H1 (cell line): Measurements from ENCODE around the gene MYO1G. TPM values are rescaled to one million over a fixed set of nuclear protein-coding genes. Genes with fewer than 3 reads are reported as not detected.

Experiments
- CTCF ChIA-PET: fragments of 300-600 bp; sonication (Branson Sonifier 250); formaldehyde crosslinking; loops from one replicate; lab custom pipeline; 2021; ENCODE audit not compliant: partially characterized antibody; lab: Charles Lee
- POLR2A ChIA-PET: fragments of 300-600 bp; sonication (Branson Sonifier 250); formaldehyde crosslinking; loops from one replicate; lab custom pipeline; 2021; ENCODE audit warnings: inconsistent platforms; ENCODE audit not compliant: partially characterized antibody; lab: Charles Lee
- DNase-seq, 2 experiments: peaks; one replicate each; pipeline versions ENCODE4 v3.0.0 to v3.0.0-alpha.2; 2010 to 2022; ENCODE audit warnings: low spot score in 2 of 2, low read depth in 1 of 2, mixed read lengths in 1 of 2
- FAIRE-seq: peaks from 2 replicates; lab custom pipeline; 2011; peaks lifted over from hg19 to GRCh38; lab: Jason Lieb, UNC
- H2AFZ ChIP-seq: 2 replicates; pipeline ENCODE4 v1.8.1; 2012; ENCODE audit warnings: low read length, inconsistent platforms
- H2AK5ac ChIP-seq: 2 replicates; pipeline ENCODE4 v1.6.1; 2013; ENCODE audit warnings: low read depth, low read length
- H2BK120ac ChIP-seq: replicated peaks from 2 replicates; pipeline ENCODE3; 2013; ENCODE audit warnings: low read depth, low read length, inconsistent platforms
- H2BK12ac ChIP-seq: 2 replicates; pipeline ENCODE4 v1.6.1; 2013; ENCODE audit warnings: low read depth, low read length
- H2BK15ac ChIP-seq: 2 replicates; pipeline ENCODE4 v1.6.1; 2013; ENCODE audit warnings: low read length
- H2BK20ac ChIP-seq: 2 replicates; pipeline ENCODE4 v1.6.1; 2013; ENCODE audit warnings: low read length
- H2BK5ac ChIP-seq: 2 replicates; pipeline ENCODE4 v1.6.1; 2013; ENCODE audit warnings: low read depth, low read length
- H3K14ac ChIP-seq: 2 replicates; pipeline ENCODE4 v1.6.1; 2013; ENCODE audit warnings: inconsistent platforms; ENCODE audit not compliant: insufficient read length
- H3K18ac ChIP-seq: 2 replicates; pipeline ENCODE4 v1.6.1; 2013; ENCODE audit warnings: low read length; ENCODE audit errors: extremely low read depth
- H3K23ac ChIP-seq: 2 replicates; pipeline ENCODE4 v1.6.1; 2013; ENCODE audit warnings: inconsistent platforms; ENCODE audit not compliant: insufficient read length
- H3K23me2 ChIP-seq: 2 replicates; pipeline ENCODE4 v1.6.1; 2013; ENCODE audit warnings: low read depth, low read length
- H3K27ac ChIP-seq: 2 replicates; pipeline ENCODE4 v1.6.1; 2011; ENCODE audit warnings: low read depth, low read length, inconsistent platforms
- H3K27me3 ChIP-seq, 4 experiments: replicated peaks in 1 of 4; 1 replicate in 1 of 4; 2 replicates in 3 of 4; pipeline versions ENCODE4 v1.6.1 to v1.8.1; 2011 to 2013; ENCODE audit warnings: low read length in 3 of 4, mild to moderate bottlenecking in 3 of 4, inconsistent platforms in 2 of 4, mixed read lengths in 2 of 4, moderate library complexity in 1 of 4; ENCODE audit not compliant: control insufficient read depth in 3 of 4, insufficient read depth in 3 of 4; ENCODE audit errors: extremely low read depth in 1 of 4
- H3K36me3 ChIP-seq, 4 experiments: 2 replicates each; pipeline versions ENCODE4 v1.6.1 to v1.8.1; 2011 to 2013; ENCODE audit warnings: mild to moderate bottlenecking in 4 of 4, low read length in 3 of 4, moderate library complexity in 2 of 4, control low read depth in 1 of 4, inconsistent platforms in 1 of 4; ENCODE audit not compliant: insufficient read depth in 4 of 4, control insufficient read depth in 2 of 4
- H3K4ac ChIP-seq: replicated peaks from 2 replicates; pipeline ENCODE3; 2013; ENCODE audit warnings: low read length, low read depth, mixed read lengths, inconsistent platforms; ENCODE audit not compliant: insufficient read length
- H3K4me1 ChIP-seq, 4 experiments: replicated peaks in 1 of 4; 1 replicate in 1 of 4; 2 replicates in 3 of 4; pipeline versions ENCODE4 v1.6.1 to v1.8.1; 2011 to 2013; ENCODE audit warnings: low read length in 3 of 4, inconsistent platforms in 2 of 4, mixed read lengths in 1 of 4; ENCODE audit not compliant: insufficient read depth in 4 of 4, control insufficient read depth in 3 of 4
- H3K4me2 ChIP-seq, 2 experiments: 2 replicates each; pipeline versions ENCODE4 v1.6.1 to v1.8.1; 2011 to 2013; ENCODE audit warnings: low read depth in 2 of 2, low read length in 2 of 2, control low read depth in 1 of 2, inconsistent platforms in 1 of 2, mild to moderate bottlenecking in 1 of 2; ENCODE audit not compliant: insufficient read depth in 1 of 2
- H3K4me3 ChIP-seq, 4 experiments: fragments of 200-600, 300-600 bp in 1 of 4; sonication (generic), shearing (Covaris generic), sonication (Bioruptor Twin) in 1 of 4; 2 replicates each; pipeline versions ENCODE4 v1.5.1 to v1.8.1; 2011 to 2016; ENCODE audit warnings: low read length in 4 of 4, low read depth in 3 of 4, control low read depth in 2 of 4, inconsistent platforms in 2 of 4, mild to moderate bottlenecking in 2 of 4, mixed read lengths in 1 of 4, moderate library complexity in 1 of 4; ENCODE audit not compliant: insufficient read depth in 2 of 4; ENCODE audit errors: extremely low read depth in 1 of 4
- H3K56ac ChIP-seq: replicated peaks from 2 replicates; pipeline ENCODE3; 2013; ENCODE audit warnings: low read depth, mild to moderate bottlenecking, mixed read lengths, low read length, inconsistent platforms; ENCODE audit not compliant: insufficient read length
- H3K79me1 ChIP-seq: 2 replicates; pipeline ENCODE4 v1.6.1; 2013; ENCODE audit warnings: low read depth, low read length, control low read depth
- H3K79me2 ChIP-seq, 2 experiments: 2 replicates each; pipeline versions ENCODE4 v1.6.1 to v1.8.1; 2012 to 2013; ENCODE audit warnings: low read length in 2 of 2, mild to moderate bottlenecking in 2 of 2, inconsistent platforms in 1 of 2; ENCODE audit not compliant: insufficient read depth in 2 of 2, control insufficient read depth in 1 of 2
- H3K9ac ChIP-seq, 4 experiments: replicated peaks in 1 of 4; 1 replicate in 1 of 4; 2 replicates in 3 of 4; pipeline versions ENCODE4 v1.6.1 to v1.8.1; 2011 to 2013; ENCODE audit warnings: low read depth in 3 of 4, low read length in 3 of 4, control low read depth in 2 of 4, mild to moderate bottlenecking in 2 of 4, moderate library complexity in 2 of 4, inconsistent platforms in 1 of 4; ENCODE audit errors: extremely low read depth in 1 of 4
- H3K9me3 ChIP-seq, 2 experiments: 2 replicates each; pipeline versions ENCODE4 v1.6.1 to v1.8.1; 2012 to 2013; ENCODE audit warnings: mild to moderate bottlenecking in 2 of 2, moderate library complexity in 2 of 2, control low read depth in 1 of 2, inconsistent platforms in 1 of 2, low read depth in 1 of 2, low read length in 1 of 2, mixed read lengths in 1 of 2; ENCODE audit not compliant: insufficient read depth in 2 of 2
- H4K20me1 ChIP-seq, 2 experiments: replicated peaks in 1 of 2; 2 replicates each; pipeline versions ENCODE3 to v1.8.1; 2011 to 2013; ENCODE audit warnings: inconsistent platforms in 2 of 2, low read length in 2 of 2, mild to moderate bottlenecking in 1 of 2; ENCODE audit not compliant: insufficient read depth in 2 of 2, control insufficient read depth in 1 of 2
- H4K5ac ChIP-seq: 2 replicates; pipeline ENCODE4 v1.6.1; 2013; ENCODE audit warnings: low read length, low read depth, mixed read lengths, inconsistent platforms; ENCODE audit not compliant: insufficient read length
- H4K8ac ChIP-seq: 2 replicates; pipeline ENCODE4 v1.8.0; 2013; ENCODE audit warnings: mild to moderate bottlenecking, moderate library complexity, low read length, inconsistent platforms; ENCODE audit not compliant: insufficient read depth; ENCODE audit errors: extremely low read depth
- H4K91ac ChIP-seq: replicated peaks from 2 replicates; pipeline ENCODE3; 2013; ENCODE audit warnings: low read length, mixed read lengths, inconsistent platforms; ENCODE audit not compliant: insufficient read length
- ASH2L ChIP-seq: fragments of 200-600, 300-600 bp; sonication (generic); IDR thresholded peaks from one replicate; pipeline ENCODE4 v1.7.1; 2017; ENCODE audit warnings: low read length
- ATF3 ChIP-seq: IDR thresholded peaks from 2 replicates; pipeline ENCODE4 v1.6.1; 2011; ENCODE audit warnings: low read depth, mild to moderate bottlenecking, low read length; ENCODE audit not compliant: insufficient read depth
- CBX8 ChIP-seq: fragments of 300-800, 300-1000 bp; sonication (generic); IDR thresholded peaks from 2 replicates; pipeline ENCODE4 v1.7.1; 2016; ENCODE audit warnings: low read depth, low read length, borderline replicate concordance
- CREB1 ChIP-seq: IDR thresholded peaks from 2 replicates; pipeline ENCODE4 v1.6.1; 2012; ENCODE audit warnings: inconsistent platforms
- EZH2 ChIP-seq: fragments of 200-600 bp; sonication (generic); IDR thresholded peaks from 2 replicates; pipeline ENCODE4 v1.7.1; 2012; ENCODE audit warnings: low read depth, mild to moderate bottlenecking, moderate library complexity, low read length, inconsistent platforms; ENCODE audit not compliant: severe bottlenecking
- HDAC2 ChIP-seq, 2 experiments: fragments of 300-600 bp in 1 of 2; sonication (generic) in 1 of 2; IDR thresholded peaks; 2 replicates each; pipeline ENCODE4 v1.6.1; 2011 to 2012; ENCODE audit warnings: low read depth in 2 of 2, low read length in 2 of 2, mild to moderate bottlenecking in 2 of 2, moderate library complexity in 2 of 2, borderline replicate concordance in 1 of 2, inconsistent platforms in 1 of 2
- NRF1 ChIP-seq: IDR thresholded peaks from 2 replicates; pipeline ENCODE4 v1.6.1; 2011; ENCODE audit warnings: mild to moderate bottlenecking, low read depth, low read length, improper control_type of control experiment
- RNF2 ChIP-seq: fragments of 200-900, 300-1000 bp; sonication (generic); IDR thresholded peaks from 2 replicates; pipeline ENCODE4 v1.7.1; 2016; ENCODE audit warnings: borderline replicate concordance, low read depth, mild to moderate bottlenecking, antibody characterized with exemption, low read length; ENCODE audit not compliant: poor library complexity, severe bottlenecking; ENCODE audit errors: missing control alignments
- SAP30 ChIP-seq: fragments of 300-600 bp; sonication (generic); IDR thresholded peaks from 2 replicates; pipeline ENCODE4 v1.7.1; 2012; ENCODE audit warnings: low read length, moderate library complexity, mild to moderate bottlenecking, inconsistent platforms; ENCODE audit not compliant: insufficient read depth, insufficient replicate concordance
- SIRT6 ChIP-seq: IDR thresholded peaks from one replicate; pipeline ENCODE4 v1.7.1; 2012; ENCODE audit warnings: low read length, inconsistent platforms
- SRF ChIP-seq: IDR thresholded peaks from 2 replicates; pipeline ENCODE4 v1.6.1; 2011; ENCODE audit warnings: mild to moderate bottlenecking, low read depth, low read length, moderate library complexity
- TEAD4 ChIP-seq: IDR thresholded peaks from 2 replicates; pipeline ENCODE4 v1.6.1; 2012; ENCODE audit warnings: low read depth, low read length, inconsistent platforms, mixed read lengths
- whole genome bisulfite sequencing, 2 experiments: shearing (Covaris generic) in 1 of 2; methylation state at CpG; one replicate each; pipeline versions ENCODE4 v1.1.6 to v1.1.7; 2013 to 2015; ENCODE audit warnings: low lambda C conversion rate in 2 of 2, mixed read lengths in 2 of 2, inconsistent platforms in 1 of 2, low coverage in 1 of 2, missing lambda C conversion rate in 1 of 2; ENCODE audit not compliant: insufficient replicate concordance in 2 of 2, insufficient coverage in 1 of 2, insufficient read length in 1 of 2; ENCODE audit errors: extremely low coverage in 1 of 2, missing lambda C conversion rate in 1 of 2; 5-methylcytosine and 5-hydroxymethylcytosine counted together
- polyA plus RNA-seq, 7 experiments: library from polyadenylated mRNA; depleted of rRNA in 3 of 7; stranded (reverse) in 5 of 7; unstranded in 2 of 7; fragments of >200 nt in 5 of 7; fragments of 200-250 nt in 2 of 7; gene quantifications; 1 replicate in 5 of 7; 2 replicates in 1 of 7; 4 replicates in 1 of 7; pipeline versions ENCODE4 v1.2.1 to v1.2.3, GENCODE V29; 2011 to 2013; ENCODE audit warnings: missing spikeins in 2 of 7, mixed read lengths in 2 of 7
- total RNA-seq: library from RNA; stranded (reverse); fragmentation: NEBNext Ultra II Directional; extraction: Animal tissue kit (Norgen Biotek cat#: 25700); gene quantifications from 2 replicates; pipeline ENCODE4 v1.2.1, GENCODE V29; 2021

MYO1G gene
- total and polyA plus RNA-seq, 2 of the 8 experiments (the other 6 are each of a cell fraction or from before 2014, with no cell fraction given): 0.08 to 0.19 TPM

GRCh38 chr7:44977304-44977958 lies 1.4 kb downstream of the MYO1G start:
- no peaks in the 10 kb centered on the region for H3K79me1 ChIP-seq
- no peak overlapping the region for H4K8ac ChIP-seq
- DNase-seq (no peak), FAIRE-seq (no peak)
- ChIA-PET CTCF (interaction anchor here (1.2 to 1.5 kb wide), 3 partner anchors 122 to 158 kb away, joined by 3 to 4 read pairs (median 3); no protein-coding TSS in a partner anchor), POLR2A (interaction anchor here (0.7 to 17.9 kb wide), 8 partner anchors 5 to 172 kb away, joined by 3 to 327 read pairs (median 4); partner anchors contain the start of genes MYO1G and TBRG4)
- H3K27ac ChIP-seq: no peak overlapping the region
- no peak overlapping the region for H3K23ac ChIP-seq
- no peak overlapping the region for H3K18ac ChIP-seq
- no peaks in the 10 kb centered on the region for H3K4me1 ChIP-seq
- H3K9ac ChIP-seq: no peak overlapping the region
- no peak overlapping the region for H3K4me3 ChIP-seq
- H3K4me2 ChIP-seq: no peak overlapping the region
- H2BK5ac ChIP-seq: no peak overlapping the region
- no peak overlapping the region for H2BK15ac ChIP-seq
- no peaks in the 10 kb centered on the region for H3K23me2 ChIP-seq
- H2BK12ac ChIP-seq: no peak overlapping the region
- no peak overlapping the region for H4K91ac ChIP-seq
- no peak overlapping the region for H4K5ac ChIP-seq
- no peak overlapping the region for H3K4ac ChIP-seq
- no peak overlapping the region for H2BK120ac ChIP-seq
- 83% methylated on average over 4 of the region's 8 CpGs; no CpG with 5 or more reads in 1 of the 2 experiments for WGBS, 2 experiments
- H3K14ac ChIP-seq: no peak overlapping the region
- H3K56ac ChIP-seq: no peak overlapping the region
- H3K9me3 ChIP-seq: no peaks in the 10 kb centered on the region
- no peaks in the 10 kb centered on the region for H3K27me3 ChIP-seq
- H2AK5ac ChIP-seq: no peak overlapping the region
- H3K79me2 ChIP-seq: no peaks in the 10 kb centered on the region
- H2BK20ac ChIP-seq: no peak overlapping the region
- H2AFZ ChIP-seq: no peak overlapping the region
- peaks cover 0 to 2% of the 10 kb centered on the region in 2 experiments for H4K20me1 ChIP-seq
- peaks cover 0 to 5% (median 2%) of the 10 kb centered on the region in 4 experiments; a peak in 5 of 8 replicates for H3K36me3 ChIP-seq
- TF ChIP-seq CBX8 (no peak), CREB1 (no peak), EZH2 (no peak), SRF (no peak), SIRT6 (no peak), ATF3 (no peak), ASH2L (no peak), RNF2 (no peak), TEAD4 (no peak), SAP30 (no peak), NRF1 (no peak), HDAC2 (IDR thresholded peaks at IDR 0.05; ENCODE audit: borderline replicate concordance in 1 of 2, low read depth in 2 of 2, low read length in 2 of 2) (no peak)
